ENCODE measurements around the gene PTPRG.

PTPRG gene

GRCh38 chr3:62113092-62113491 lies 551.7 kb downstream of the PTPRG start:
- H3K4me1 ChIP-seq (ENCODE audit: insufficient read depth, low read length): no peaks in the 10 kb centered on the region
- no peaks in the 10 kb centered on the region for H3K36me3 ChIP-seq (ENCODE audit: insufficient read depth, low read length)
- no peaks in the 10 kb centered on the region for H3K27me3 ChIP-seq (ENCODE audit: insufficient read depth, low read length)
- no peak overlapping the region for H3K4me3 ChIP-seq (ENCODE audit: low read length)
- no peak overlapping the region for H3K27ac ChIP-seq (ENCODE audit: low read depth, low read length)
- H3K9me3 ChIP-seq (ENCODE audit: insufficient read depth, low read depth, low read length): no peaks in the 10 kb centered on the region
- no peak overlapping the region for H3K9ac ChIP-seq (ENCODE audit: low read depth, low read length)
- WGBS: 87% methylated on average over 1 of the region's 3 CpGs

GRCh38 chr3:62114763-62115162 lies 553.4 kb downstream of the PTPRG start:
- WGBS: 91% methylated on average over 1 of the region's 1 CpG

GRCh38 chr3:62117903-62118548 lies 556.7 kb downstream of the PTPRG start:
- H3K4me3 ChIP-seq (ENCODE audit: low read length): no peak overlapping the region
- no peak overlapping the region for H3K27ac ChIP-seq (ENCODE audit: low read depth, low read length)
- H3K9ac ChIP-seq (ENCODE audit: low read depth, low read length): no peak overlapping the region
- no peaks in the 10 kb centered on the region for H3K9me3 ChIP-seq (ENCODE audit: insufficient read depth, low read depth, low read length)
- no peaks in the 10 kb centered on the region for H3K36me3 ChIP-seq (ENCODE audit: insufficient read depth, low read length)
- WGBS: 95% methylated on average over 3 of the region's 3 CpGs
- H3K27me3 ChIP-seq (ENCODE audit: insufficient read depth, low read length): no peaks in the 10 kb centered on the region
- no peaks in the 10 kb centered on the region for H3K4me1 ChIP-seq (ENCODE audit: insufficient read depth, low read length)

More at GRCh38 chr3:62114763-62115162, 553.4 kb downstream of the PTPRG start:
- Histone ChIP-seq H3K4me3 (ENCODE audit: low read length) (no peak overlapping the region), H3K36me3 (ENCODE audit: insufficient read depth, low read length) (no peaks in the 10 kb centered on the region), H3K4me1 (ENCODE audit: insufficient read depth, low read length) (no peaks in the 10 kb centered on the region), H3K9me3 (ENCODE audit: insufficient read depth, low read depth, low read length) (no peaks in the 10 kb centered on the region), H3K9ac (ENCODE audit: low read depth, low read length) (no peak overlapping the region), H3K27me3 (ENCODE audit: insufficient read depth, low read length) (no peaks in the 10 kb centered on the region), H3K27ac (ENCODE audit: low read depth, low read length) (no peak overlapping the region)

- no peak overlapping the region for H3K27ac ChIP-seq (ENCODE audit: low read depth, low read length)
- 94% methylated on average over 4 of the region's 4 CpGs for WGBS
- H3K36me3 ChIP-seq (ENCODE audit: insufficient read depth, low read length): no peaks in the 10 kb centered on the region
- no peaks in the 10 kb centered on the region for H3K27me3 ChIP-seq (ENCODE audit: insufficient read depth, low read length)
- no peak overlapping the region for H3K9ac ChIP-seq (ENCODE audit: low read depth, low read length)
- H3K4me3 ChIP-seq (ENCODE audit: low read length): no peak overlapping the region
- no peaks in the 10 kb centered on the region for H3K9me3 ChIP-seq (ENCODE audit: insufficient read depth, low read depth, low read length)
- H3K4me1 ChIP-seq (ENCODE audit: insufficient read depth, low read length): no peaks in the 10 kb centered on the region
Measured at GRCh38 chr3:62119139-62119538, 557.8 kb downstream of the PTPRG start.

- WGBS: 59% methylated on average over 4 of the region's 4 CpGs
Measured at GRCh38 chr3:62122819-62123218, 561.4 kb downstream of the PTPRG start.

GRCh38 chr3:62125380-62125779 lies 564.0 kb downstream of the PTPRG start:
- 92% methylated on average over 4 of the region's 4 CpGs for WGBS
- no peaks in the 10 kb centered on the region for H3K9me3 ChIP-seq (ENCODE audit: insufficient read depth, low read depth, low read length)
- H3K9ac ChIP-seq (ENCODE audit: low read depth, low read length): no peak overlapping the region
- no peaks in the 10 kb centered on the region for H3K4me1 ChIP-seq (ENCODE audit: insufficient read depth, low read length)
- H3K27ac ChIP-seq (ENCODE audit: low read depth, low read length): no peak overlapping the region
- H3K4me3 ChIP-seq (ENCODE audit: low read length): no peak overlapping the region
- no peaks in the 10 kb centered on the region for H3K36me3 ChIP-seq (ENCODE audit: insufficient read depth, low read length)
- no peaks in the 10 kb centered on the region for H3K27me3 ChIP-seq (ENCODE audit: insufficient read depth, low read length)

More at GRCh38 chr3:62122819-62123218, 561.4 kb downstream of the PTPRG start:
- H3K9me3 ChIP-seq (ENCODE audit: insufficient read depth, low read depth, low read length): no peaks in the 10 kb centered on the region
- no peak overlapping the region for H3K9ac ChIP-seq (ENCODE audit: low read depth, low read length)
- H3K27me3 ChIP-seq (ENCODE audit: insufficient read depth, low read length): no peaks in the 10 kb centered on the region
- H3K36me3 ChIP-seq (ENCODE audit: insufficient read depth, low read length): no peaks in the 10 kb centered on the region
- H3K4me3 ChIP-seq (ENCODE audit: low read length): no peak overlapping the region
- no peak overlapping the region for H3K27ac ChIP-seq (ENCODE audit: low read depth, low read length)
- no peaks in the 10 kb centered on the region for H3K4me1 ChIP-seq (ENCODE audit: insufficient read depth, low read length)

- H3K4me1 ChIP-seq (ENCODE audit: insufficient read depth, low read length): no peaks in the 10 kb centered on the region
- 90% methylated on average over 3 of the region's 3 CpGs for WGBS
- no peaks in the 10 kb centered on the region for H3K9me3 ChIP-seq (ENCODE audit: insufficient read depth, low read depth, low read length)
- no peak overlapping the region for H3K4me3 ChIP-seq (ENCODE audit: low read length)
- no peak overlapping the region for H3K9ac ChIP-seq (ENCODE audit: low read depth, low read length)
- H3K27ac ChIP-seq (ENCODE audit: low read depth, low read length): no peak overlapping the region
- H3K27me3 ChIP-seq (ENCODE audit: insufficient read depth, low read length): no peaks in the 10 kb centered on the region
- H3K36me3 ChIP-seq (ENCODE audit: insufficient read depth, low read length): no peaks in the 10 kb centered on the region
Measured at GRCh38 chr3:62127116-62127515, 565.7 kb downstream of the PTPRG start.

- 96% methylated on average over 5 of the region's 5 CpGs for WGBS
- H3K4me3 ChIP-seq (ENCODE audit: low read length): no peak overlapping the region
- no peaks in the 10 kb centered on the region for H3K9me3 ChIP-seq (ENCODE audit: insufficient read depth, low read depth, low read length)
Measured at GRCh38 chr3:62128051-62128450, 566.7 kb downstream of the PTPRG start.

GRCh38 chr3:62128681-62129080 lies 567.3 kb downstream of the PTPRG start:
- Histone ChIP-seq H3K4me1 (ENCODE audit: insufficient read depth, low read length) (no peaks in the 10 kb centered on the region), H3K36me3 (ENCODE audit: insufficient read depth, low read length) (peaks cover 8% of the 10 kb centered on the region; the same call in 1 of the 2 replicates), H3K9ac (ENCODE audit: low read depth, low read length) (no peak overlapping the region), H3K27me3 (ENCODE audit: insufficient read depth, low read length) (no peaks in the 10 kb centered on the region), H3K27ac (ENCODE audit: low read depth, low read length) (no peak overlapping the region), H3K9me3 (ENCODE audit: insufficient read depth, low read depth, low read length) (no peaks in the 10 kb centered on the region), H3K4me3 (ENCODE audit: low read length) (no peak overlapping the region)

More at GRCh38 chr3:62128051-62128450, 566.7 kb downstream of the PTPRG start:
- no peaks in the 10 kb centered on the region for H3K4me1 ChIP-seq (ENCODE audit: insufficient read depth, low read length)
- no peak overlapping the region for H3K27ac ChIP-seq (ENCODE audit: low read depth, low read length)
- H3K36me3 ChIP-seq (ENCODE audit: insufficient read depth, low read length): peaks cover 8% of the 10 kb centered on the region; the same call in 1 of the 2 replicates
- H3K9ac ChIP-seq (ENCODE audit: low read depth, low read length): no peak overlapping the region
- H3K27me3 ChIP-seq (ENCODE audit: insufficient read depth, low read length): no peaks in the 10 kb centered on the region

GRCh38 chr3:62131050-62131449 lies 569.7 kb downstream of the PTPRG start:
- WGBS: 29% methylated on average over 2 of the region's 2 CpGs
- no peak overlapping the region for H3K4me3 ChIP-seq (ENCODE audit: low read length)
- no peak overlapping the region for H3K9ac ChIP-seq (ENCODE audit: low read depth, low read length)
- H3K27me3 ChIP-seq (ENCODE audit: insufficient read depth, low read length): no peaks in the 10 kb centered on the region
- peaks cover 14% of the 10 kb centered on the region for H3K36me3 ChIP-seq (ENCODE audit: insufficient read depth, low read length)
- H3K9me3 ChIP-seq (ENCODE audit: insufficient read depth, low read depth, low read length): no peaks in the 10 kb centered on the region
- H3K4me1 ChIP-seq (ENCODE audit: insufficient read depth, low read length): no peaks in the 10 kb centered on the region
- H3K27ac ChIP-seq (ENCODE audit: low read depth, low read length): no peak overlapping the region

GRCh38 chr3:62131620-62132019 lies 570.2 kb downstream of the PTPRG start:
- Histone ChIP-seq H3K27me3 (ENCODE audit: insufficient read depth, low read length) (no peaks in the 10 kb centered on the region), H3K9me3 (ENCODE audit: insufficient read depth, low read depth, low read length) (no peaks in the 10 kb centered on the region), H3K9ac (ENCODE audit: low read depth, low read length) (no peak overlapping the region), H3K27ac (ENCODE audit: low read depth, low read length) (no peak overlapping the region), H3K4me3 (ENCODE audit: low read length) (no peak overlapping the region), H3K4me1 (ENCODE audit: insufficient read depth, low read length) (no peaks in the 10 kb centered on the region), H3K36me3 (ENCODE audit: insufficient read depth, low read length) (peaks cover 14% of the 10 kb centered on the region)
- WGBS: 33% methylated on average over 1 of the region's 3 CpGs

All from HUES64 (cell line).